HG02623 (cell line): ENCODE measurements around the gene UGT1A5.

Experiments used
- ATAC-seq: cut with Tn5 transposase; IDR thresholded peaks from one replicate; pipeline ENCODE4 v1.9.1; 2021; ENCODE audit warnings: moderate library complexity; ENCODE audit not compliant: unreplicated experiment

Gene UGT1A5

DNA sequence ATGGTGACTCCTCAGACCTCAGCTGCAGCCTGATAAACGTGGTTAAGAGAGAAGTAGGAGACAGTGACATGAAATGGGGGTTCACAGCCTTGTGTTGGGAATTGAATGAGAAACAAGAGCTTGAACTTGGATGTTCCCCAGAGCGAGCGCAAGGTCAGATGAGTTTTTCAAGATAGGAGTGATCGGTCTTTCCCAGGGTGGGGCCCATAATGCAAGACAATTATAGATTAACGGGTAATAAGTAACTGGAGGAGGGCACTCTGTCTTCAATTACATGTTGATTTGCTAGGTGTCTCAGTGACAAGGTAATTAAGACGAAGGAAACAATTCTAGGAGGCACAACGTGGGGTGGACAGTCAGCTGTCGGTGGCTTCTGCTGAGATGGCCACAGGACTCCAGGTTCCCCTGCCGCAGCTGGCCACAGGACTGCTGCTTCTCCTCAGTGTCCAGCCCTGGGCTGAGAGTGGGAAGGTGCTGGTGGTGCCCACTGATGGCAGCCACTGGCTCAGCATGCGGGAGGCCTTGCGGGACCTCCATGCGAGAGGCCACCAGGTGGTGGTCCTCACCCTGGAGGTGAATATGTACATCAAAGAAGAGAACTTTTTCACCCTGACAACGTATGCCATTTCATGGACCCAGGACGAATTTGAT, at the start of gene UGT1A5:
UGT1A5 (plus strand) TSS at position 297 of the 651 bp plus-strand sequence; CDS start at position 382, 85 bp downstream.
- no peak for ATAC-seq

DNA sequence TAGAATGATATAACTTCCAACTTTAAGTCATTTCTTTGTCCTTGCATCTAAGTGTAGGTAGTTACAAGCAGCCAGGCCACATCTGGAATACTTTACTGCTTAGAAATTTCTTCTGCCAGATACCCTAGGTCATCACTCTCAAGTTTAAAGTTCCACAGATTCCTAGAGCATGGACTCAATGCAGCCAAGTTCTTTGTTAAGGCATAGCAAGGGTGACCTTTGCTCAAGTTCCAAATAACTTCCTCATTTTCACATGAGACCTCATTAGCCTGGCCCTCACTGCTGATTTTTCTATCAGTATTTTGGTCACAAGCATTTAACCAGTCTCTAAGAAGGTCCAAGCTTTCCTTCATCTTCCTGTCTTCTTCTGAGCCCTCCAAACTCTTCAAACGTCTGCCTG, 48.8 kb upstream of the UGT1A5 start:
- no peak for ATAC-seq

GRCh38 chr2:233668605-233669260, 44.0 kb upstream of the UGT1A5 start:
- no peak for ATAC-seq

DNA sequence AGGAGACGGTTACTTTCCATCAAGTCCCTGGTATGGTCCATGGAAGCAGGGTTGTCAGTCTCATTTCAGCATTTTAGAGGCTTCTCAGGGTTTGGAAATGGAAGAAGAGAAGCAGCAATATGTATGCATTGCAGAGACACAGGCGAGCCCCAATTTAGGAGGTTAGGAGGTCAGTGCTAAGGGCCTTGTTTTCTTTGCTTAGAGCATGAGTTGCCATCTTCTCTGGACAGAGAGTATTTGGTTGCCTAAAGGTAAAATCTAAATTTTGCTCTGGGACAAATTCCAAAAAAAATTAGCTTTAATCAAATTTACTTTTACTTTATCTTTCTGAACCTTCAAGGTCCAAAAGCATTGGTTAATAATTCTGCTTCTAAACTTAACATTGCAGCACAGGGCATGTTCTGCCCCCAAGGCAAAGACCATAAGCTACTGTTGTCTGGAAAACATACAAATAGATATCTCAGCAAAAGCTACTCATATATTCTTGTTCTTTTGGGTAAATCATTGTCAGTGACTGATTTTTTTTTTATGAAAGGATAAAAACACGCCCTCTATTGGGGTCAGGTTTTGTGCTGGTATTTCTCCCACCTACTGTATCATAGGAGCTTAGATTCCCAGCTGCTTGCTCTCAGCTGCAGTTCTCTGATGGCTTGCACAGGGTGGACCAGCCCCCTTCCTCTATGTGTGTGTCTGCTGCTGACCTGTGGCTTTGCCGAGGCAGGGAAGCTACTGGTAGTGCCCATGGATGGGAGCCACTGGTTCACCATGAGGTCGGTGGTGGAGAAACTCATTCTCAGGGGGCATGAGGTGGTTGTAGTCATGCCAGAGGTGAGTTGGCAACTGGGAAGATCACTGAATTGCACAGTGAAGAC, 41.2 kb upstream of the UGT1A5 start, which contains the start of gene UGT1A9:
UGT1A9 (plus strand) TSS at position 609 of the 872 bp plus-strand sequence; CDS start at position 646, 37 bp downstream.
- no peak for ATAC-seq

- no peak for ATAC-seq
These were observed 39.8 kb upstream of the UGT1A5 start for GRCh38 chr2:233672886-233673285.

- ATAC-seq, result no peak
These were observed 38.8 kb upstream of the UGT1A5 start for GRCh38 chr2:233673896-233674295.

DNA sequence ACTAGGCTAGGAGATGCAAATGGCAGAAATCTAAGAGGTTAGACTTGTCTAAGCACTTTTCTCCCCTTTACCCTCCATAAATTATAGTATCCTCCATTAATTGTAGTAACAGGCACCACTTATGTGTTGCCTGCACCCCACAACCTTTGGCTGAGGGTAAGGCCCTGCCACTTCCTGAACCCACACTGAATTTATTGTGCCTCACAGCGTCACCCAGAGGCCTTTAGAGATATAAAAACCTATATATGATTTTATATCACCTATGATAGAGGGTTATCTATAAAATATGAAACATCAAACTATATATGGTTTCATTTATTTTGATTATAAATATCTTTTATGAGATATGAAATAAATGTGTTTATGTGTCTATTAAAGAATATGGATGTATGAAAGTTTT, 38.4 kb upstream of the UGT1A5 start:
- ATAC-seq, result no peak

DNA sequence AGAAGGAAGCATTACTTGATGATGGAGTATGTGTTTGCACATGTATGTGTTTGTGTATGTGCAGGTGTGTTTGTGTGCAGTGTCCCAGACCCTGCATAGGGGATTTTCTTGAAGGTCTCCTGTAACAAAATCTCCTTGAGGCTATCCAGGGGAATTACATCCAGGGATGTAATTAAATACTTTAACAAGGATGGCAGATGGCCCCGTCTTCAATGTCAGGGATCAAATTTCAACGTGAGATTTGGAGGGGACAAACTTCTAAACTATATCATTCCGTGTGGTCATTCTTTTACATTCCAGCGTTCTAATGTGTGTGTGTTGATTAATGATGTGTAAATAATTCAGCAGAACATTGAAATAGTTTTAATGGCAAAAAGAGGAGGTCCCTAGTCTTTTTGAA, 37.7 kb upstream of the UGT1A5 start:
- no peak for ATAC-seq

DNA sequence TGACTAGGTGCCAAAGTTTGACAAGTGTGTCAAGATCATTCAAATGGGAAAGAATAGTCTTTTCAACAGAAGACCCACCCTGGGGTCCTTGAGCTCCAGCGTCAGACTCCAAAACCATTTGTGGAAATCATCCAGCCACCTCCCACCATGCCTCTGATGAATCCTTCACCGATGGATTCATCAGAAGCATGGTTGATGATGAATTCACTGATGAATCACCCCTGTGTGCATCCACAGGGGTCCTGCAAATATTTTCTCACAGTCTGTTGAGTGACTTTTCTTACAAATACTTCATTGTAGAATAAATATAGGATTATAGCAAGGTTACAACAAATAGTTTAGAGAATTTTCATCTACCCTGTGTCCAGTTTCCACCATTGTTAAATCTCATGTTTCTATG, 36.7 kb upstream of the UGT1A5 start:
- ATAC-seq, result no peak

GRCh38 chr2:233679196-233679595, 33.5 kb upstream of the UGT1A5 start:
- no peak for ATAC-seq

GRCh38 chr2:233680361-233681045, 32.2 kb upstream of the UGT1A5 start:
- no peak for ATAC-seq

GRCh38 chr2:233681521-233682099, 31.1 kb upstream of the UGT1A5 start, which contains the start of gene UGT1A7:
TSS of gene UGT1A7 (plus strand) at chr2:233681901. CDS start at chr2:233681938, 37 bp downstream.
- ATAC-seq, result no peak

DNA sequence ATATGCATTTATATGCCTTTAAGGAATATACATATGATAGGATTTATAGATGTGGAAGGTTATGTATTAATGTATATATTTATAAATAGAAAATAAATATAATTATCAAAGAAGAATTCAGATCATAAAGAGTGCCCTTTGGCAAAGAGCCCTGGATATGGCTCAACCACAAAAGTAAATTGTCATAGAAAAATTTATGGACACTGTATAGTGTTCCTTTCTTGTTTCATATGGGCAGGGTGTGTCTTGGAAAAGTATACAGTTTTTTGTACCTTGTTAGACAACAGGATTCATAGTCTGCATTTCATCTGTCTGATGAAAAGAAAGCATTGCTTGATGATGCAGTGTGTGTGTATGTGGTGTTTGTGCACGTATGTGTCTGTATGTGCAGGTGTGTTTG, 28.1 kb upstream of the UGT1A5 start:
- ATAC-seq, result no peak

DNA sequence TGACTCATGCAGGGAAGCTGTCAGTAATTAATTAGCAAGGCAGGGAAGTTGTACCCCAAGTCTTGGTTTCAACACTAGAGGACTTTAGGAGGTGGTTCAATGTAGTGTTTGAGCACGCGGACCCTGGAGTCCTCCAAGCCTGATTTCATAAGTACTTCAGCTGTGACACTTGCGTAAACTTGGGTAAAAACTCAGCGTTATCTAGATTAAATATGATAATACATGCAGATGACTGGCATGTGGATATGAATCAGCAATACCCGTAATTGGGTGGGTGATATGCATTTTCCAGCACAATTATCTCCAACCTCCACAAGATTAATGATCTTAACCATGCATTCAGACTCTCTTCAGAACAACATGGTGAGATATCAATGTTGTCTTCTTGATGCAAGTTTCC, 25.8 kb upstream of the UGT1A5 start:
- ATAC-seq, result no peak

DNA sequence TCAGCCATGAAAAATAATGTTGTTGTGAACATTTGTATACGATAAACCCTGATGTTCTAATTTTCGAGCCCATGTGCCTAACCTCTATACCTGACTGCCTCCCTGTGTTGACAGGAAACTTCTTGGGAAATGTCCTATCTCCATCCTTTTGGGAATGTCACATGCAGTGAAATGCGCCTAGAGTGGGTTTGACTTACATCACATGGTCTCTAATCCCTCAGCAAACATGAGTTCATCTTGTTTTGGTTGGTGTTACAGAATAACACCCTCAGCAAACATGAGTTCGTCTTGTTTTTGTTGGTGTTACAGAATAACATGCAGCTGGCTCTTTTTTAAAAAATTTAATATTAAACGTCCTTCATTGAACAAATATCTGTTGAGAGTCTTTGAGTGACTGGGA, 24.4 kb upstream of the UGT1A5 start:
- no peak for ATAC-seq

GRCh38 chr2:233689031-233689430, 23.7 kb upstream of the UGT1A5 start:
- no peak for ATAC-seq

GRCh38 chr2:233689501-233689900, 23.2 kb upstream of the UGT1A5 start:
- no peak for ATAC-seq

- ATAC-seq, result no peak
These were observed 22.3 kb upstream of the UGT1A5 start for GRCh38 chr2:233690444-233690843.

- no peak for ATAC-seq
These were observed 21.0 kb upstream of the UGT1A5 start for GRCh38 chr2:233691443-233692433.
